Measurements from ENCODE around the gene UBAC2.
"Not testable (repeated sequence)": the region's sequence is repeated elsewhere in the genome, so short reads cannot be mapped to it uniquely, and the experiment has no call there.

The UBAC2 gene

DNA sequence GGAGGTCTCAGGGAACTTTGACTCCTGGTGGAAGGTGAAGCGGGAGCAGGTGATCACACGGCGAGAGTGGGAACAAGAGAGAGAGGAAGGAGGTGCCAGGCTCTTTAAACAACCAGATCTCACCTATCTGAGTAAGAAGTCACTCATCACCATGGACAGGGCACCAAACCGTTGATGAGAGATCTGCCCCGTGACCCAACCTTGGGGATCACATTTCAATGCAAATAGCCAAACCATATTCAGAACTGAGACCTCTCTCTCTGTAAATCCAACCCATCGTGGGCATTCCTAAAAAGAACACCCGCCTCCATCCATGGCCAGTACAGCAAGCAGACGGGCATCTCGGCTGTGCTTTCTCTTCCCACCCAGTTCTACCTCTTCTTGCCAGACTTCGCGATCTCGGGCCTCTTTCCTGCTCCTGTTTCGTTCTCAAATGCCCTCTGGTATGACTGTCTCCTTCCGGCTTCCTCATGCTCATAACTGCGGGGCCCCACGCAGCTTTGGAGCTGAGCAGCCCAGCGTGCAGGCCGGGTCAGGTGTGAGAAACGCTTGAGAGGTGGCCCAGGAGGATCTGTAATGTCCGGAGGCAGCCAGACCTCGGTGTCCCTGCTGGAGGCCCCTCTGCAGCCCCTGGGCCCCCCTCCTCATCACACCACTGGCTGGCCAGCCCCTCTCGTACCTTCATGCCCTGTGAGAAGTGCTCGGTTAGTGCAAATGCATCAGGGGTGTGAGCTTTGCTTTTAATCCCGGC lies 203.5 kb downstream of the UBAC2 start:
- DNase-seq = no peak

DNA sequence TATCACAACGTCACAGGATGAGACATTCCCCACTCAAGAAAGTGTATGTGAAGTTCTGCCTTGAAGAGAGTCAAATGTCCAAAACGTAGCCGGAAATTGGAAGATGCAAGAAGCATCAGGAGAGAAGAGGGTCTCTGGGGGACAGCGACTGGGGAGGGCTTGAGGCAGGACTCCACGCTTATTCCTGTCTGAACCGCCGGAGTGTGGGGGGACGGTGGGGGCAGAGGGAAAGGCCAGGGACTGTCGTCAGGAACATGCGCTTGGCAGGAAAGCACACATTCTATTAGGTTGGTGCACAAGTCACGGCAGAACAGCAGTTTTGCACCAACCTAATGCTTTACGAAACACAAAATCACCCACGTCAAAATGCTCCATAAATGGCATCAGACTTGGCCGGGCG lies 205.3 kb downstream of the UBAC2 start:
- DNase-seq = no peak

DNA sequence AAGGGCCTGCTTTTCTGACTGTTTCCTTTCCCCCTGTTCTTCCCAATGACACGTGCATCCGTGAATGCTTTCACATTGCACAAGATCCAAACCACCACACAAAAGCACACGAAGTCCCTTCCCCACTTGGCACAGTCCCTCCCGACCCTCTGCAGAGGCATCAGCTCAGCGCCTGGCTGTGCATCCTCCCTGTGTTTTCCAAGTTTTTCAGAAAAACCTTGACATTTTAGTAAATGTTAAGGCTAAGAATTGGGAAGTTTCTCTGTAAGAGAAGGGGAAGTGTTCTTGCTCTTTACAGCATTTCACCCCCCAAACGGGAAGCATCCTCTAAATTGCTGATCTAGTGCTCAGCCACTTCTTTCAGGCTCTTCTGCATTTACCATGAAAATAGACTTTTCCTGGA lies 206.1 kb downstream of the UBAC2 start:
- no peak for DNase-seq

DNA sequence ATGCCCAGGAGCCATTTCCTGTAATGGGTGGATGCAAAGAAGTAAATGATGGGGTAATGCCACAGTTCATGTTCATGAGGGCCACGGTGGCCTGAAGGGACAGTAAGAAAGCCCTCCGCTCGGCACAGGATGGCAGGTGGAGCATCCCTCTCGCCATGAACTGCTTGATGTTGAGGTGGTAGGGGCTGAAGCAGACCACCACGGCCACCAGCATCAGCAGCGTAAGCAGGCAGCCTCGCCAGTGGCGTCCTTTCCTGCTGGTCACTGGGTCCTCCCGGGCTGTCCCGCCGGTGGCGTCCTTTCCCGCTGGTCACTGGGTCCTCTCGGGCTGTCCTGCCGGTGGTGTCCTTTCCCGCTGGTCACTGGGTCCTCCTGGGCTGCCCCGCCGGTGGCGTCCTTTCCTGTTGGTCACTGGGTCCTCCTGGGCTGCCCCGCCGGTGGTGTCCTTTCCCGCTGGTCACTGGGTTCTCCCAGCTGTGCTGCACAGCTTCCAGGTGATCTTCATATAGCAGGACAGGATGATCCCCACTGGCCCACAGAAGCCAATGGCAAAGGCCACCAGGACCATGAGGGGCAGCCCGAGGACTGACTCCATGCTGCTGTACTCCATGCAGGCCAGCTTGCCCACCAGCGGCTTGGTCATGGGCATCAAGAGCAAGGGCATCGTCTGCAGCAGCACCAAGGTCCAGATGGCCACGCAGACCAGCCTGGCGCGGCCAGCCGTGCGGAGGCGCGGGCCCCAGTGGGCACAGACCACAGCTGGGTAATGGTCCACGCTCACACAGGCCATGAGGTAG lies 207.4 kb downstream of the UBAC2 start:
- no peak for DNase-seq

DNA sequence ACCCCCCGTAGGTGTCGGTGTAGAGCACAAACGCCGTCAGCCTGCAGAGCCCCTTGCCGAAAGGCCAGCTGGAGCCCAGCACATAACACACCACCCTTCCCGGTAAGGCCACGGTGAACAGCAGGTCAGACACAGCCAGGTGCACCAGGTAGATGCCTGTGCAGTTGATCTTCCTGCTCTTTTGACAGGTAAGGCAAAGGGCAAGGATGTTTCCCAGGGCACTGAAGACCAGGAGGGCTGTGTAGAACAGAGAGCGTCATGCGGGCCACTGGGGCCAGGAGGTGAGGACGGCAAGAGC lies 208.0 kb downstream of the UBAC2 start:
- DNase-seq = no peak

DNA sequence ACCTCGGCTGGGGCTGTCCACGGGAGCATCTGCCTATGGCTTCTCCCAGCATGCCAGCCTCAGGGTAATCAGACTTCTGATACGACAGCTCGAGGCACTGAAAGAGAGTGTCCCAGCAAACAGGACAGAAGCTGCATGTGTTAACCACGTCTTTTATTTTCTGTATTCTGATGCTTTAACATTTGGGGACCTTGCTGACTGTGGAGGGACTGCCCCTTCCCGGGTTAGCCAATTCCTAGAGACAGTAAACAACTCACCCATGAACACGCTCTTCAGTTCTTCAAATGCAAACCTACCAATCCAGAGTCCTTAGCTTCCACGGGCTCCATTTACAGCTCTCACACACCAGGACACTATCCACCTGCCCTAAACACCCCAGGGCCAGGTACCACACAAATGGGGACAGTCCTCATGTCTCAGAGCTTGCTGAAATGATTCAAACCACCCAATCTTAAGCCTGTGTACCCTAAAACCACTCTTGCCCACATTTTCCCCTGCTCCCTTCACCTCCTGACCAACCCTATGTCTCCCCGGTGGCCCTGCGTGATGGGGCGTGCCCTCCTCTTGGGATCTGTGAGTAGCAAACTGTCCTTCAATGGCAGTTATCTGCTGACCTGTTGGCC lies 208.9 kb downstream of the UBAC2 start:
- not testable (repeated sequence) for DNase-seq

DNA sequence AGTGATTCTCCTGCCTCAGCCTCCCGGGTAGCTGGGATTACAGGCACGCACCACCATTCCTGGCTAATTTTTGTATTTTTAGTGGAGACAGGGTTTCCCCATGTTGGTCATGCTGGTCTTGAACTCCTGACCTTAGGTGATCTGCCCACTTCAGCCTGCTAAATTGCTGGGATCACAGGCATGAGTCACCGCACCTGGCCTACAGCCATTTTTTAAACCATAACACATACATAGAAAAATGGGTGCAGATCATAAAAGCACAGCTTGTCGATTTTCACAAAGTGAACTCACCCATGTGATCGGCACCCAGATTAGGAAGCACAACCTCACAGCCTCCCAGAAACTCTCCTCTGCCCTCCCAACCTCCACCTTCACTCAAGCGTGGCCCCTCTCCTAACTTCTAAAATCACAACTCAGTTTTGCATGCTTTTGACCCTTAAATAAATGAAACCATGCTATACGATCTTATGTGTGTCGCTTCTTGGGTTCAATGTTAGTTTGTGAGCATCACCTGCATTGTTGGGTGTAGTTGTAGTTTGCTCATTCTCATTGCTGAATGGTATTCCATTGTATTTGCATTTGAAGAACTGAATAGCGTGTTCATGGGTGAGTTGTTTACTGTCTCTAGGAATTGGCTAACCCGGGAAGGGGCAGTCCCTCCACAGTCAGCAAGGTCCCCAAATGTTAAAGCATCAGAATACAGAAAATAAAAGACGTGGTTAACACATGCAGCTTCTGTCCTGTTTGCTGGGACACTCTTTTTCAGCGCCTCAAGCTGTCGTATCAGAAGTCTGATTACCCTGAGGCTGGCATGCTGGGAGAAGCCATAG lies 210.2 kb downstream of the UBAC2 start:
- DNase-seq = not testable (repeated sequence)

DNA sequence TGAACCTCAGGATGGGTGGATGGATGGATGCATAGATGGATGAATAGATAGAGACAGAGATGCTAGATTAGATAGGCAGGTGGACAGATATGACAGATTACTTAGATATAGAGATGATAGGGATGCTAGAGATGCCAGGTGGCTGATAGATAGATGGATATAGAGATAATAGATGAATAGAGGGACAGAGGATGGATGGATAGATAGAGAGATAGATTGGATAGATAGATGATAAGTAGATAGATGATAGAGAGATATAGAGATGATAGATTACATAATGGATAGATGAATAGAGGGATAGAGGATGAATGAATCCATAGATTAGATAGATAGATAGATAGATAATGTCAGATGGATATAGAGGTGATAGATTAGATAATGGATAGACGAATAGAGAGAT lies 212.2 kb downstream of the UBAC2 start:
- DNase-seq = no peak

DNA sequence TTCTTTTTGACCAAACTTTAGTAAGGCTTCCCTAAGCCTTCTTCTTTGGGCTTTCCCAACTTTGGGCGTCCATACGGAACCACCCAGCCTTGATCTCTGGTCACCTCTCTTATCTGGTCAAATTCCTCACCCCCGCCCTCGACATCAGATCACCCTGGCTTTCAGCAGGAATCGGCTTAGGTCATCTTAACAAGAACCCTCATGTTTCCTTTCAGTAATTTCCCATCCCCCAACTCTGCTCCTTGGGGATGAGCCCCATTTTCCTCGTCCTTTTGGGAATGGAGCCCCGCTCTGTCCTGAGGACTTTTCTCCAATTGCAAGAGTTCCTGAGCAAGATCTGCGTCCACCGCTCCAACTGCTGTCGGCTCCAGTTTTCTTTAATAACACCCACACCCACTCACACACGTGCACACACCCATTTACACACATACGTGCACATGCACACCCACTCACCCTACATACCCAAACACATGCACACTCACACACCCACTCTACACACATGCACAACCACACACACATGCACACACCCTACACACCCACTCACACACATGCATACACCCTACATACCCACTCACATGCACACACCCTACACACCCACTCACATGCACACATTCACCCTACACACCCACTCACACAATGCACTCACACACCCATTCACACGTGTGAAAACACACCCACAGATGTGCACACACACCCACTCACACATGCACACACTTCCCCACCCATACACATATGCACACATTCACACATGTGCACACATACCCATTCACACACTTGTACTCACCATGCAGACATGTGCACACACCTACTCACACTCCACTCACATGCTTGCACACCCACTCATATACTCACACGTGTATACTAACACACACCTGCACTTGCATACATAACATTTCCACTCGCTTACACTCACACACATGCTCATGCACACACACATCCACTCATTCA lies 213.7 kb downstream of the UBAC2 start:
- DNase-seq = no peak

DNA sequence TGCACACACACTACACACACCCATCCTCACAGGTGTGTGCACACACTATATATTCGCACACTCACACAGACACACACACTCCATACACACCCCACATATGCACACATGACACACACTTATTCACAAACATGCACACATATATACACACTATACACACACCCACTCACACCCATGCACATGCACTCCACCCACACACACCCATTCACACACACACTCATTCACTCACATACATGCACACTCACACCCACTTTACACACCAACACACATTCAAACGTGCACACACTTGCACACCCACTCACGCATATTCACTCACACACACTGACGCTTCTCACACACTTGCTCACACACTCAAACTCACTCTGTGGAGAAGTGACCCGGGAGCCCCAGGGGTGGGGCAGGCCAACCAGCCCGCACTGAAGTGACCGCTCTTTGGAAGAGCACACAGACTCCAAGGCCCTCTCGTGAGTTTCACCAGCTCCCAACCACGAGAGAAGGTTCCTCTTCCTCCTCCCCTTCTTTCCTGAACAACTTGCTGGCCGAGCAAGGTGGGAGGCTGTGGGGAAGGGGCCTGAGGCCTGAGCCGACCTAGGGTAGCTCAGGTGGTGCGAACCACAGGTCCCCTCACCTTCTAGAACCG lies 214.5 kb downstream of the UBAC2 start:
- DNase-seq = no peak

DNA sequence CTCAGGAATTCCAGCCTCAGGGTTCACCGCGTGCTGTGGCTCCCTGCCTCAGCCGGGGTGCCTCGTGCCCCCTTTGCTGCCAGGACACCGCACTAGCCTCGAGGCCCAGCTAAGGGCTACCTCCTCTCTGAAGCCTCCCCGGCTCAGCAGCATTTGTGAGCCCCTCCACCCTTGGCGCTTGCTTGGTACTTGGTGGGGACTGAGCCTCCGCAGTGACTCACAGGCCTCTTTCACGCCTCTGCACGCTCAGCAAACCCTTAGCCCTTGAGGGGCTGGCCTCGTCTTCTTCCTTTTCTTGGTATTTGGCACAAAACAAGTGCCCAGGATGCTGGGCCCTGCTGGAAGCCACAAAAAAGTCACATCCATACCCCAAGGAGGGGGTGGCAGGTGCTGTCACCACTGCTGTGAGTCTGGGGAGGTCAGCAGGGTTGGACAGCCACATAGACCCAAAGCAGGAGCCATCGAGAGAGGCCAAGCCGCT lies 215.2 kb downstream of the UBAC2 start:
- DNase-seq = no peak

DNA sequence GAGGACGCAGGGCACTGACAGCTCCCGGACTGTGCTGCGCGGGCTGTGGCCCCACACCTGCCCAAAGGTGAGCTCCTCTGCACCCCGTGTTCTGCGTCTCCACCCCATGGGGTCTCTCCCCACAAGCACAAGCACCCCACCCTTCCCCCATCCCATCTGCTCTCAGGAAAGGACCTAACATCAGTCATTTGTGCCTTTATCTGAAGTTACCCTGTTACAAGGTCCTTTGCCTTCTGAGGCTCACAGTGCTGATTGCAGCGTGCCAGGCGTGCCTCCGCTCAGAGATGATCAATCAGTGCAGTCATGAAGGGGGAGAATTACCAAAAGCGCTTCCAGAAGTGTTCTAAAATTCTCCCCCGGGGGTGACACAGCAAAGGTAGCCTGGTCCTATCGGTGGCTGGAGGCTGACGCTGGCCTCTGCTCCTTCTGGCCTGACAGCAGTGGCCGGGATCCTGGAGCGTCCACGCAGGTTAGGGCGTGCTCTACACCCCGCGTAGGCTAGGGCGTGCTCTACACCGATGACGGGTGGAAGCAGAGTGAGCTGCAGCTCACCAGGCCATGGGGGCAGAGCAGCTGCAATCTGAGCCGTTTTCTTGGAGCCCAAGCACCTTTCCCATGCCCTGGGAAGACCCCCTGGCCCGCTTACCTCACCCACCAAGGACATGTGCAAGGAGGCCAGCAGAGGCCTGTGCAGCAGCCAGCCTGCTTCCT lies 215.9 kb downstream of the UBAC2 start:
- DNase-seq = no peak

DNA sequence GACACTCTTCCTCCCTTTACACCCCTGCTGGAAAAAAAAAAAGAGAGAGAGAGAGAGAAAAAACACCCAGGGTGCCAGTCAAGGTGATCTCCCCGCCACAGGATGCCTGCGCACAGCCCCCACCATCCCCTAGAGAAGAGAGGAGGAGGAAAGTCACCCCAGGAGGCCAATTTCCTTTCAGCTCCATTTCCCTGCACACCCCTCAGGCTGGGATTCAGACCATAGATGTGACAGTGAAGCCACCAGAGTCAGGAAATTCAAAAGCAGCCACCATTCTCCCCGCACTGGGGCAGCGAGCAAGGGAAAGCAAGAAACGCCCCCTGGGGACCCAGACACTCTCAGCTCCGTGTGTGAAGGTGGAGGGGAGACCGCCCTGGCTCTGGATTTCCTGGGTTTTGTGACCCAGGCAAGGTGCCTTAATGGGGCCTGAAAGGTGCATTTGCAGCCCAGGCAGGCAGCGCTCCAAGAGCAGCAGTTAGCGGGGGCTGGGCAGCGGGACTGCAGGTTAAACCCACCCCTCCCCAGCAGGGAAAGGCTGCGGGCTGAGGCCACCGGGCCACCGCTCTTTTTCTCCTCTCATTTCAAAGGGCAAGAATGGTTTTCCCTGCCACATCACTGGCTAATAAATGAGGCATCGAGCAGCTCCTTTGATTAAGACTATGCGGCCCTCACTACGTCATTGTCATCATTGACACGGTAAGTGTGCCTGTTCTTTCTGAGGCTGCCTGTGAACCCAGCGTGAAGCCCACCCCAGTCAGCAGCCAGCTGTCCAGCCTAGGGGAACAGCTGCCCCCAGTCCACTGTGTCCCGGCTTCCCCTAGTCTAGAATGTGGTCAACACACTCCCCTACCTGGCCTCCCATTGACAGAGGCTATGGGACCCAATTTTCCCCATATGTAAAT lies 216.8 kb downstream of the UBAC2 start:
- no peak for DNase-seq

DNA sequence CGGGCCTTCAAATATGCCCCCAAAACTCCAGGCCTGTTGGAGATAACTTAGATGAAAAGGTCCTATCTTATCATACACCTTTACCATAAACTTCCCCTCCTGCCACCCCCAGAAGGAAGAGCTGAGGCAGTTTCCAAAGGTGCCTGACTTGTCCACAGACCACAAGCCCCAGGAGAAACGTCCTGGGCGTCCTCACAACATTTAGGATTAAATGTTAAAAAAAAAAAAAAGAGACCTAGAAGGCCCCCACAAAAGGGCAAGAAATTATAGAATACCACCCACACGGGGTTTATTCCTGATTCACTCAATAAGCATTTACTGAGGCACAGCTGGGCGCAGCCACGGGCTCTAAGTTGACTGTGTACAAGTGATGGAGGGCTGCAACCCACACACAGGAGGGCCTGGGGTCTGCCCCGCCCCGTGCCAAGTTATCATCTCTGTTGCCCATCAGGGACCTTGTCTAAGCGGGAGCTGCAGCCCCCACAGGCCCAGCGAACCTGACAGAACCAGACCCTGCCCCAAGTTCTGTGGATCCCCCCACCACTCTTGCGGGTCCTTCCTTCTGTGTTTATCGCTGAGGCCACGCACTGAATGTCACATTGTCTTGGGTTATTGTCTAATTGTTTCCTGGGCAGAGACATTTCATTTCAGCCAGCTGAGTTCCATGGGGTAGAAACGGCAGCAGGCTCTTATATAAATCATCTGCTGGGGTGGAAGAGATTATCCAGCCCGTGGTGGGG lies 217.6 kb downstream of the UBAC2 start:
- DNase-seq = no peak

DNA sequence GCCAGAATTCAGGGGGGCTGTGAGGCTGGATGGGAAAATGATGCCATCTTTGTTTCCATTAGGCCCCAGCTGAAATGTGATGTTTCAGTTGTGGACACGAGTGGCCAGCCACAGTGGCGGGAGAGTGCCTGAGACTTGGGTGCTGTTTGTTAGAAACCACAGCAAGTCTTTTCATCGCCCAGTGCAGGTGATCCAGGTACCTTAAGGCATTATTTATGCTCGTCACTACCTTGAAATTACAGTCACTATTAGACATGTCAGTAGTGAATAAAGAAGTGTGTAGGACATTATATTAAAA lies 218.1 kb downstream of the UBAC2 start:
- no peak for DNase-seq

DNA sequence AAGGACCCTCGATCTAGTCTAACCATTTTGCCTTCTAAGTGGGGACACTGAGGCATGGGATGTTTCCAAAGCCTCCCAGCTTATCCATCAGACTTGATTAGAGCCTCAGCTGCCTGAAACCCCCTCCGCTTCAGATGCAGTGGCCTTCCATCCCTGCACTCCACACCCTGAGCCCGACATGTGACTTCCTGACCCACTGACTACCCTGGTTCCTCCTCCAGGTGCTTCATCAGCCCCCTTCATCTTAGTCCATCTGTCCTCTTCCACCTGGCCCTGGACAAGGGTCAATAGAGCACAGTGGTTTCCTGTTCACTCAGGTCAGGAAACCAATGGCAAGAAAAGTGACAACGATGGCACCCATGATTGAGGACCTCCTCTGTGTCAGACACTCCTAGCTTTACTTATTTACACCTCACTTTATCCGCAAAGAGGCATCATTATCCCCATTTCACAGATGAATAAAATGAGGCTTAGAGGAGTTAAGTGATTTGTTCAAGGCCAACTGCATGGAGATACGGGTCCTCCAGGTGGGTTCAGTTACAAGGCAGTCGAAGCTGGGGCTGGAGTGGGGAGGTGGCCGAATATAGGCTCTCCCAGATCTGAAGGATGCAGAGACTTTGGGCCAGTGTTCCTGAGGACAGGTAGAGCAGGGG lies 219.1 kb downstream of the UBAC2 start:
- DNase-seq = no peak

DNA sequence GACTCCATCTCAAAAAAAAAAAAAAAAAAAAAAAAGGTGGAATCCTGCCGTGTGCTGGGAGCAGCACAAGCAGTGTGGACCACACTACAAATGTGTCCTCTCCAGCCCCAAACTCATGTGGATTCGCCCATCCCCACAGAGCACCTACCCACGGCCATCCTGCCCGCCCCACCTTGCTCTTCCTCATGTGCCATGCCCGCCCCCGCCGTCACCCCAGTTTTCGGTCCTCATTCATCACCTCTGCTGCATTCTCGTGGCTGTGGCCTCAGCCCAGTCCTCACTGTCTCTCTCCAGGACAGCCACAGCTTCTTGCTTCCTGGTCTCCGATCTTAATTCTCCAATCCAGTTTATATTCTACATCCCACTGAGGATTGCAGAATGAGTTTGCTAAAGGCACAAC lies 220.6 kb downstream of the UBAC2 start:
- DNase-seq = no peak

DNA sequence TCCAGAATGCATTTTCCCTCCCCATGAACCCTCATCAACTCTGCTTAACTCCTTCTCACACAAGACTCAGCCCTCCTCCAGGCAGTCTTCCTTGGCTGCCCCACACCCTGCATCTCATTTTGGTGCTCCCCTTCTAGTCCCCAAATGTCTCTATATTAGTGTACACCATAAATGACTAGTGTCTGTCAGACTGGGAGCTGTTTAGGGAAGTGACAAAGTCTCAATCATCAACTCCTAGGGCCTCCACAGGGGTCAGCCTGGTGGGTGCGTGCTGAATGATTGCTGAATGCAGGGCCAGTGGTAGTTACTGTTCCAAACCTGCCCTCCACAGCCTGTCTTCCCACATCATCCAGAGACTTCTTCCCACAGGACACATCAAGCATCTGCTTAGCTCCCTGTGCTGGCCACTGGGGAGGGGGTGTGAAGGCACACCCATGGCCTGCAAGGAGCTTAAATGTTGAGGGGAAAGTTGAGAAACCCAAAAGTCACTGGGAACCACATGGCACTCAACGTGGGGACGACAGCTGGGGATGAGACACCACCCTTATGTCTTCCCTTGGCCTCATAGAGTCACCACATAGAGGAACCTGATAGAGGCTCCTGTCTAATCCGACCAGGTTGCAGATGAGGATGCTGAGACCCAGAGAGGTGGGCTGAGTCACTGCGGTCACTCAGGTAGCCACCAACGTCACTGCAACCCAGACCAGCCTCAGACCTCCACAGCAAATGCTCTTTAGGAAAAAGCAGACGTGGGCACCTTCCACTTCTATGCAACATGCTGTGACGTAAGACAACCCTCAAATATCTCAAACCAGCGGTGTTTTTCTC lies 221.3 kb downstream of the UBAC2 start:
- DNase-seq = no peak

Measured in SHP77 (cell line).